PC-3 (cell line): ENCODE results near the gene ACTL10. TPM values are rescaled to one million over a fixed set of nuclear protein-coding genes. Genes with fewer than 3 reads are reported as not detected.

ENCODE experiments used
- ATAC-seq: fragments of 200-7000 bp; cut with Tn5 transposase; 2 replicates; pipeline ENCODE4 v1.9.1; 2020; ENCODE audit warnings: mild to moderate bottlenecking, moderate library complexity
- Bru-seq: library from RNA; stranded (reverse); fragments of 400-500 nt; gene quantifications from one replicate; lab custom pipeline; 2021; lab: Mats Ljungman, UMichigan
- BruChase-seq, 2 experiments: library from RNA; stranded (reverse); fragments of 400-500 nt; gene quantifications; one replicate each; lab custom pipeline; 2021; lab: Mats Ljungman, UMichigan
- BruUV-seq: library from RNA; stranded (reverse); fragments of 400-500 nt; replicated peaks from 2 replicates; lab custom pipeline; 2021; lab: Mats Ljungman, UMichigan
- CTCF ChIA-PET: fragments of 300-600 bp; sonication (Branson Sonifier 250); formaldehyde crosslinking; loops from one replicate; lab custom pipeline; 2022; ENCODE audit warnings: antibody characterized with exemption; lab: Charles Lee
- POLR2A ChIA-PET: fragments of 300-600 bp; sonication (Branson Sonifier 250); formaldehyde crosslinking; loops from one replicate; lab custom pipeline; 2022; ENCODE audit warnings: antibody characterized with exemption; ENCODE audit not compliant: unreplicated experiment; lab: Charles Lee
- DNase-seq: peaks from one replicate; pipeline ENCODE4 v3.0.0-alpha.2; 2015
- H2AFZ ChIP-seq: fragments of 300-600 bp; sonication (generic); 2 replicates; pipeline ENCODE4 v1.6.0; 2016; ENCODE audit warnings: antibody characterized with exemption, low read length
- H3F3A ChIP-seq: fragments of 300-600 bp; sonication (generic); one replicate; pipeline ENCODE4 v1.6.0; 2017; ENCODE audit warnings: antibody characterized with exemption, low read length, control low read depth, mild to moderate bottlenecking; ENCODE audit not compliant: unreplicated experiment
- H3K27ac ChIP-seq: fragments of 300-600 bp; sonication (generic); 2 replicates; pipeline ENCODE4 v1.5.1; 2016; ENCODE audit warnings: mild to moderate bottlenecking, low read length
- H3K27me3 ChIP-seq: fragments of 300-600 bp; sonication (generic); 2 replicates; pipeline ENCODE4 v1.6.1; 2016; ENCODE audit warnings: low read length, mixed read lengths
- H3K36me3 ChIP-seq: fragments of 300-600 bp; sonication (generic); 2 replicates; pipeline ENCODE4 v1.6.1; 2016; ENCODE audit warnings: low read depth, mixed run types, low read length, mixed read lengths
- H3K4me1 ChIP-seq: fragments of 300-600 bp; sonication (generic); 2 replicates; pipeline ENCODE4 v1.5.1; 2016; ENCODE audit warnings: low read length; ENCODE audit not compliant: insufficient read depth
- H3K4me2 ChIP-seq: fragments of 300-600 bp; sonication (generic); 2 replicates; pipeline ENCODE4 v1.6.0; 2016; ENCODE audit warnings: low read length
- H3K4me3 ChIP-seq: fragments of 300-600 bp; sonication (generic); 2 replicates; pipeline ENCODE4 v1.5.1; 2016; ENCODE audit warnings: mild to moderate bottlenecking, low read length, mixed read lengths
- H3K79me2 ChIP-seq: fragments of 300-600 bp; sonication (generic); 2 replicates; pipeline ENCODE4 v1.6.1; 2017; ENCODE audit warnings: low read length, mixed read lengths
- H3K9ac ChIP-seq: fragments of 300-600 bp; sonication (generic); 2 replicates; pipeline ENCODE4 v1.6.0; 2016; ENCODE audit warnings: mild to moderate bottlenecking, low read length
- H3K9me2 ChIP-seq: fragments of 300-600 bp; sonication (generic); replicated peaks from 2 replicates; pipeline ENCODE4 v1.6.1; 2016; ENCODE audit warnings: mixed run types, low read length, mixed read lengths
- H3K9me3 ChIP-seq: fragments of 300-600 bp; sonication (generic); 2 replicates; pipeline ENCODE4 v1.6.1; 2016; ENCODE audit warnings: low read length, mixed read lengths
- H4K20me1 ChIP-seq: fragments of 300-600 bp; sonication (generic); 2 replicates; pipeline ENCODE4 v1.6.1; 2016; ENCODE audit warnings: low read length, mixed read lengths
- CTCF ChIP-seq: fragments of 300-600 bp; sonication (generic); conservative IDR thresholded peaks from 2 replicates; pipeline ENCODE4 v1.5.1; 2017; ENCODE audit warnings: antibody characterized with exemption, low read depth, mild to moderate bottlenecking, low read length
- EZH2 ChIP-seq: fragments of 300-600 bp; sonication (generic); IDR thresholded peaks from one replicate; pipeline ENCODE4 v1.6.1; 2017; ENCODE audit warnings: antibody characterized with exemption, mild to moderate bottlenecking, low read length; ENCODE audit not compliant: unreplicated experiment
- EZH2phosphoT487 ChIP-seq: fragments of 300-600 bp; sonication (generic); IDR thresholded peaks from 2 replicates; pipeline ENCODE4 v1.6.1; 2018; ENCODE audit warnings: mild to moderate bottlenecking, antibody characterized with exemption, low read length, borderline replicate concordance
- intact Hi-C: fragments of 100-400 bp; cut with micrococcal nuclease; formaldehyde crosslinking; loops from 2 replicates; pipeline ENCODE4 v1.9.0; 2023
- long read RNA-seq: library from polyadenylated mRNA; unstranded; transcript quantifications from one replicate; pipeline ENCODE4 v2.0.0, GENCODE V29; 2021; ENCODE audit not compliant: unreplicated experiment
- total RNA-seq: library from RNA; depleted of rRNA; stranded (reverse); fragments of >200 nt; gene quantifications from 2 replicates; pipeline ENCODE4 v1.2.3, GENCODE V29; 2014; rRNA removed

ACTL10 gene
- total RNA-seq (1.6 and 2.8 TPM in 2 replicates), Bru-seq, nascent RNA (percentile 32 among the genes with signal in this experiment), BruChase-seq, experiment 1, labeled RNA remaining after a 6-hour chase (percentile 27 among the genes with signal in this experiment), BruChase-seq, experiment 2, labeled RNA remaining after a 2-hour chase (percentile 37 among the genes with signal in this experiment)
- long read RNA-seq, transcript ACTL10-201 (1 exons, 2,028 nt), result major isoform, 8 of 8 reads
- long read RNA-seq, partial matches to known transcripts, result 0 of 8 reads
- long read RNA-seq, other reads (novel, unspliced or antisense), result 0 of 8 reads

GRCh38 chr20:33666293-33667244, at the start of gene ACTL10:
Gene ACTL10, plus strand, starts transcription at chr20:33666943. Its CDS starts 555 bp downstream, at chr20:33667498.
- ChIA-PET POLR2A (interaction anchor here (0.6 to 0.7 kb wide), 2 partner anchors 62 to 761 kb away, joined by 4 to 5 read pairs; no protein-coding TSS in a partner anchor), CTCF (interaction anchor here (0.5 to 0.8 kb wide), 4 partner anchors 13 to 223 kb away, joined by 3 to 6 read pairs (median 3); partner anchors contain the start of gene SNTA1)
- Histone ChIP-seq H3F3A (no peaks in the 10 kb centered on the region), H3K36me3 (peaks cover 10% of the 10 kb centered on the region; the same call in 1 of the 2 replicates), H2AFZ (peak within 1 kb of the TSS; percentile 74), H3K27me3 (no peaks in the 10 kb centered on the region), H3K4me2 (peak within 1 kb of the TSS; percentile 84), H3K27ac (peak within 1 kb of the TSS; percentile 23; the same call in 1 of the 2 replicates), H3K9ac (peak within 1 kb of the TSS; percentile 42), H3K4me1 (peaks cover 25% of the 10 kb centered on the region; the same call in 1 of the 2 replicates), H3K9me2 (no peaks in the 10 kb centered on the region), H4K20me1 (no peaks in the 10 kb centered on the region), H3K9me3 (no peaks in the 10 kb centered on the region), H3K79me2 (0 out of 2 replicates have a peak, but pooled peaks cover 7% of the 10 kb centered on the region), H3K4me3 (peak within 1 kb of the TSS; percentile 65)
- TF ChIP-seq EZH2phosphoT487 (no peak), CTCF (no peak), EZH2 (no peak)
- no TSS peak for BruUV-seq
- intact Hi-C loops, result loop anchor here (5.0 kb wide), 1 partner anchor 209 kb away; no protein-coding TSS in a partner anchor
- peak; percentile 95 for DNase-seq
- peak; percentile 56 for ATAC-seq

DNA sequence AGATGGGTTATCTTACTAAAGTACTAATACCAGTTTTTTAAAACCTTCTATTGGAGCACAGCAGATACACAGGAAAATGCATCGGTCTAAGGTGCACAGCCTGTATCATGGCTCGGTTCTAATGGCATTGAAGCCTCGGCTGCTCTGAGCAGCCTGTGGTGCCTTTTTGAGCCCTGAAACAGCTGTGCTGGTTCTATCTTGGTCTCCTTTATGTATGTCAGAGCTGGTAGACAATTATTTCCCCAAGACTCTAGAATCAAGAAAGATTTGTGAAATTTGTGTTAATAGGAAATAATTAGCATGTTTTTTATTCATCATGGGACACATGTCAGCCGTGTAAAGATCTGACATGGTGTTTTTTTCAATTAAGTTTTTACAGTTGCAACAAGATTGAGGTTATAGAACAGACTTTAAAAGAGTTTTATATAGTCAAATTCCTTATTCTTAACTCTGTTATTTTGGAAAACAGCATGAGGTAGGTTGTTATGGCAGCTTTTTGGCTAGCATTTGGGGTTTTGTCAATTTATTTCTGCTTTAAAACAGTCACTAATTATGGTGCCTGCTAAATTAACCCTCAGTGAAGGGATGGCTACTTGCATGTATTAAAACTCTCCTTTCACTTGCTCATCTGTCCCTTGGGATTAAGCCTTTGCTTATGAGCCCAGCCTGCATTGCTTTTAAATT, 44.9 kb upstream of the ACTL10 start:
- H4K20me1 ChIP-seq, result no peaks in the 10 kb centered on the region
- H3K4me3 ChIP-seq, result no peak overlapping the region
- H3K79me2 ChIP-seq, result no peaks in the 10 kb centered on the region
- H3K4me2 ChIP-seq, result no peak overlapping the region
- H3K36me3 ChIP-seq, result peaks cover 9% of the 10 kb centered on the region; the same call in 1 of the 2 replicates
- no peak for TF ChIP-seq EZH2phosphoT487
- TF ChIP-seq CTCF, result no peak
- TF ChIP-seq EZH2, result no peak
- no peaks in the 10 kb centered on the region for H3K27me3 ChIP-seq
- no peaks in the 10 kb centered on the region for H3K4me1 ChIP-seq
- no peaks in the 10 kb centered on the region for H3K9me2 ChIP-seq
- ATAC-seq (no peak), DNase-seq (no peak)
- H3F3A ChIP-seq, result no peaks in the 10 kb centered on the region
- H3K9ac ChIP-seq, result no peak overlapping the region
- BruUV-seq, result no TSS peak
- no peak overlapping the region for H3K27ac ChIP-seq
- ChIA-PET CTCF (no interaction called here), POLR2A (no interaction called here)
- no peaks in the 10 kb centered on the region for H3K9me3 ChIP-seq
- intact Hi-C loops, result no loop called here
- H2AFZ ChIP-seq, result no peak overlapping the region
